Liver (tissue), 3 donors: Measurements from ENCODE around the gene MRPL9.

Experiments used
- EGR1 ChIP-seq, 2 donors: IDR thresholded peaks; 2 replicates each; pipeline ENCODE4 v1.6.1; 2016 to 2018; ENCODE audit warnings: antibody characterized with exemption in 2 of 2, low read depth in 2 of 2
- FOXA1 ChIP-seq: IDR thresholded peaks from 2 replicates; pipeline ENCODE4 v1.6.1; 2016; ENCODE audit warnings: antibody characterized with exemption
- FOXA2 ChIP-seq: IDR thresholded peaks from 2 replicates; pipeline ENCODE4 v1.6.1; 2016; ENCODE audit warnings: antibody characterized with exemption
- GABPA ChIP-seq, 2 donors: IDR thresholded peaks in 1 of 2; conservative IDR thresholded peaks in 1 of 2; 2 replicates each; pipeline ENCODE4 v1.6.1; 2016; ENCODE audit warnings: antibody characterized with exemption in 2 of 2, mild to moderate bottlenecking in 1 of 2, moderate library complexity in 1 of 2
- NR2F2 ChIP-seq: IDR thresholded peaks from 2 replicates; pipeline ENCODE4 v1.6.1; 2016; ENCODE audit warnings: antibody characterized with exemption
- RAD21 ChIP-seq, 2 donors: IDR thresholded peaks; 2 replicates each; pipeline ENCODE4 v1.6.1; 2016; ENCODE audit warnings: antibody characterized with exemption in 2 of 2, mild to moderate bottlenecking in 2 of 2
- RXRA ChIP-seq, 2 donors: IDR thresholded peaks; 2 replicates each; pipeline ENCODE4 v1.6.1; 2017 to 2018; ENCODE audit warnings: antibody characterized with exemption in 2 of 2, mild to moderate bottlenecking in 1 of 2
- SP1 ChIP-seq: IDR thresholded peaks from 2 replicates; pipeline ENCODE4 v1.6.1; 2018; ENCODE audit warnings: antibody characterized with exemption, mild to moderate bottlenecking
- TAF1 ChIP-seq: conservative IDR thresholded peaks from 2 replicates; pipeline ENCODE4 v1.6.1; 2016; ENCODE audit warnings: antibody characterized with exemption, mild to moderate bottlenecking
- YY1 ChIP-seq: IDR thresholded peaks from 2 replicates; pipeline ENCODE4 v1.6.1; 2016; ENCODE audit warnings: antibody characterized with exemption, mild to moderate bottlenecking
- TF ChIP-seq, protein P1 (sequence below): fragments of 150-350 bp; IDR thresholded peaks from 2 replicates; pipeline ENCODE4 v1.5.1; 2017; ENCODE audit warnings: improper control_type of control experiment, low read depth, low read length; ENCODE audit not compliant: missing input control
- TF ChIP-seq, protein P2 (sequence below): IDR thresholded peaks from 2 replicates; pipeline ENCODE4 v1.6.1; 2016; ENCODE audit warnings: antibody characterized with exemption
- TF ChIP-seq, protein P3 (sequence below): IDR thresholded peaks from 2 replicates; pipeline ENCODE4 v1.6.1; 2016; ENCODE audit warnings: antibody characterized with exemption
- donor health status: healthy.
- donor health status: healthy.

DNA sequence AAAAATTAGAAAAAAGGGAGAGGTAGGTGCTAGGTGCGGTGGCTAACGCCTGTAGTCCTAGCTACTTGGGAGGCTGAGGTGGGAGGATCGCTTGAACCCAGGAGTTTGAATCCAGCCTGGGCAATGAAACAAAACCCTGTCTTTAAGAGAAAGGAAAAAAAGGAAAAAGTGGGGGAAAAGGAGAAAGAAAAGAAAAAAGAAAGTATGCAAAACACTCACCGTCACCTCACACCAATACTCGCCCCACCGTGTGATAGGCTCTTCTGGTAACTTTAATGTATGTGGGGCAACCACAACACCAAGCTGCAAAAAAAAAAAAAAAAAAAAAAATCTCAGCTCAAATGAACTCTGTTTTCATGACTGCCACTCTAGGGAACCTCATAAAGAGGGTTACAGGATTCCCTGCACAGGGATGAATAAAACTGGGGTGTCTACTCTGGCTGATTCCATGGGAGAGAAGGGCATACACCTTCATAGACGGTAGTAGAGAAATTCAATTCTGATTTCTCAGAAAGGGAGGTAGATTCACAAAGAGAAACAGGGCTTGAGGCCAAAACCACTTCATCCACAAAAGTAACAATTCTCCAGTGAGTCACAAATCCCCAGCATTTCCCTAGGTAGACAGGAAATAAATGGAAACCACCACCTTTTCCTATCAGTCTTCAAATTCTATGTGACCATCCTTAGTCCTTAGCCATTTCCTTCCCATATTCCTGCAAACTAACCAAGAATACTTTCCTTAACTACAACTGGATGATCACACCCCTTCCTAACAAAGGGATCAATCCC, 2.5 kb downstream of the MRPL9 start:
- TF ChIP-seq, protein P1, sequence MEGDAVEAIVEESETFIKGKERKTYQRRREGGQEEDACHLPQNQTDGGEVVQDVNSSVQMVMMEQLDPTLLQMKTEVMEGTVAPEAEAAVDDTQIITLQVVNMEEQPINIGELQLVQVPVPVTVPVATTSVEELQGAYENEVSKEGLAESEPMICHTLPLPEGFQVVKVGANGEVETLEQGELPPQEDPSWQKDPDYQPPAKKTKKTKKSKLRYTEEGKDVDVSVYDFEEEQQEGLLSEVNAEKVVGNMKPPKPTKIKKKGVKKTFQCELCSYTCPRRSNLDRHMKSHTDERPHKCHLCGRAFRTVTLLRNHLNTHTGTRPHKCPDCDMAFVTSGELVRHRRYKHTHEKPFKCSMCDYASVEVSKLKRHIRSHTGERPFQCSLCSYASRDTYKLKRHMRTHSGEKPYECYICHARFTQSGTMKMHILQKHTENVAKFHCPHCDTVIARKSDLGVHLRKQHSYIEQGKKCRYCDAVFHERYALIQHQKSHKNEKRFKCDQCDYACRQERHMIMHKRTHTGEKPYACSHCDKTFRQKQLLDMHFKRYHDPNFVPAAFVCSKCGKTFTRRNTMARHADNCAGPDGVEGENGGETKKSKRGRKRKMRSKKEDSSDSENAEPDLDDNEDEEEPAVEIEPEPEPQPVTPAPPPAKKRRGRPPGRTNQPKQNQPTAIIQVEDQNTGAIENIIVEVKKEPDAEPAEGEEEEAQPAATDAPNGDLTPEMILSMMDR = no peak
- TF ChIP-seq FOXA1 = no peak
- no peak for TF ChIP-seq TAF1
- TF ChIP-seq, protein P2, sequence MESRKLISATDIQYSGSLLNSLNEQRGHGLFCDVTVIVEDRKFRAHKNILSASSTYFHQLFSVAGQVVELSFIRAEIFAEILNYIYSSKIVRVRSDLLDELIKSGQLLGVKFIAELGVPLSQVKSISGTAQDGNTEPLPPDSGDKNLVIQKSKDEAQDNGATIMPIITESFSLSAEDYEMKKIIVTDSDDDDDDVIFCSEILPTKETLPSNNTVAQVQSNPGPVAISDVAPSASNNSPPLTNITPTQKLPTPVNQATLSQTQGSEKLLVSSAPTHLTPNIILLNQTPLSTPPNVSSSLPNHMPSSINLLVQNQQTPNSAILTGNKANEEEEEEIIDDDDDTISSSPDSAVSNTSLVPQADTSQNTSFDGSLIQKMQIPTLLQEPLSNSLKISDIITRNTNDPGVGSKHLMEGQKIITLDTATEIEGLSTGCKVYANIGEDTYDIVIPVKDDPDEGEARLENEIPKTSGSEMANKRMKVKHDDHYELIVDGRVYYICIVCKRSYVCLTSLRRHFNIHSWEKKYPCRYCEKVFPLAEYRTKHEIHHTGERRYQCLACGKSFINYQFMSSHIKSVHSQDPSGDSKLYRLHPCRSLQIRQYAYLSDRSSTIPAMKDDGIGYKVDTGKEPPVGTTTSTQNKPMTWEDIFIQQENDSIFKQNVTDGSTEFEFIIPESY = no peak
- TF ChIP-seq FOXA2 = no peak
- TF ChIP-seq GABPA (IDR thresholded peaks at IDR 0.05 in 1 of 2, conservative IDR thresholded peaks at IDR 0.05 in 1 of 2) = no peak
- no peak for TF ChIP-seq YY1
- TF ChIP-seq RXRA (IDR thresholded peaks at IDR 0.05) = no peak
- TF ChIP-seq, protein P3, sequence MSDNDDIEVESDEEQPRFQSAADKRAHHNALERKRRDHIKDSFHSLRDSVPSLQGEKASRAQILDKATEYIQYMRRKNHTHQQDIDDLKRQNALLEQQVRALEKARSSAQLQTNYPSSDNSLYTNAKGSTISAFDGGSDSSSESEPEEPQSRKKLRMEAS = no peak
- TF ChIP-seq NR2F2 = no peak
- no peak for TF ChIP-seq EGR1 (IDR thresholded peaks at IDR 0.05; ENCODE audit: low read depth in 2 of 2)
- TF ChIP-seq RAD21 (IDR thresholded peaks at IDR 0.05) = no peak
- no peak for TF ChIP-seq SP1
